OCI-LY1 (cell line): Measurements from ENCODE around the gene GATA3.

Experiments
- H2AFZ ChIP-seq: fragments of 200-600 bp; sonication (generic), shearing (Covaris generic); 2 replicates; pipeline ENCODE4 v1.6.0; 2014; ENCODE audit warnings: antibody characterized with exemption, mild to moderate bottlenecking, low read length
- H3F3A ChIP-seq: fragments of 200-600 bp; sonication (generic), shearing (Covaris generic); 2 replicates; pipeline ENCODE4 v1.6.0; 2014; ENCODE audit warnings: mild to moderate bottlenecking, antibody characterized with exemption, low read length, moderate library complexity; ENCODE audit not compliant: insufficient read depth
- H3K27ac ChIP-seq: fragments of 200-600 bp; sonication (generic); 2 replicates; pipeline ENCODE4 v1.5.1; 2014; ENCODE audit warnings: low read length, mixed run types, mild to moderate bottlenecking, low read depth; ENCODE audit not compliant: poor library complexity, severe bottlenecking
- H3K27me3 ChIP-seq: fragments of 200-600 bp; sonication (generic); 2 replicates; pipeline ENCODE4 v1.6.0; 2014; ENCODE audit warnings: antibody characterized with exemption, mild to moderate bottlenecking, low read length, moderate library complexity; ENCODE audit not compliant: insufficient read depth
- H3K36me3 ChIP-seq: fragments of 200-600 bp; sonication (generic); 2 replicates; pipeline ENCODE4 v1.6.1; 2014; ENCODE audit warnings: mild to moderate bottlenecking, antibody characterized with exemption, low read length, moderate library complexity, mixed read lengths; ENCODE audit not compliant: insufficient read depth
- H3K4me1 ChIP-seq: fragments of 200-600 bp; sonication (generic); 2 replicates; pipeline ENCODE4 v1.5.1; 2014; ENCODE audit warnings: mild to moderate bottlenecking, low read length, moderate library complexity; ENCODE audit not compliant: insufficient read depth, severe bottlenecking
- H3K4me2 ChIP-seq: fragments of 200-600 bp; sonication (generic), shearing (Covaris generic); 2 replicates; pipeline ENCODE4 v1.6.1; 2014; ENCODE audit warnings: low read length
- H3K4me3 ChIP-seq: fragments of 200-600 bp; sonication (generic); 2 replicates; pipeline ENCODE4 v1.5.1; 2014; ENCODE audit warnings: low read length, low read depth, mild to moderate bottlenecking, mixed read lengths; ENCODE audit not compliant: poor library complexity, severe bottlenecking
- H3K79me2 ChIP-seq: fragments of 200-600 bp; shearing (Covaris generic); 2 replicates; pipeline ENCODE4 v1.6.1; 2016; ENCODE audit warnings: mixed run types, low read length, mixed read lengths; ENCODE audit not compliant: insufficient read depth
- H3K9ac ChIP-seq: fragments of 200-600 bp; sonication (generic), shearing (Covaris generic); 2 replicates; pipeline ENCODE4 v1.6.1; 2014; ENCODE audit warnings: mild to moderate bottlenecking, low read length, mixed read lengths
- H3K9me2 ChIP-seq: fragments of 200-600 bp; sonication (generic), shearing (Covaris generic); 2 replicates; pipeline ENCODE4 v1.6.1; 2014; ENCODE audit warnings: low read depth, mild to moderate bottlenecking, low read length, mixed read lengths
- H3K9me3 ChIP-seq: fragments of 200-600 bp; shearing (Covaris generic); 2 replicates; pipeline ENCODE4 v1.6.1; 2014; ENCODE audit warnings: low read length, mixed read lengths
- H4K20me1 ChIP-seq: fragments of 200-600 bp; sonication (generic), shearing (Covaris generic); 2 replicates; pipeline ENCODE4 v1.6.0; 2016; ENCODE audit warnings: mild to moderate bottlenecking, low read length; ENCODE audit not compliant: insufficient read depth
- CTCF ChIP-seq: fragments of 200-600 bp; sonication (generic), shearing (Covaris generic); IDR thresholded peaks from 2 replicates; pipeline ENCODE4 v1.5.1; 2017; ENCODE audit warnings: mild to moderate bottlenecking, antibody characterized with exemption, low read length, moderate library complexity, mixed read lengths
- EZH2 ChIP-seq: fragments of 200-600 bp; sonication (generic), shearing (Covaris generic); IDR thresholded peaks from 2 replicates; pipeline ENCODE4 v1.8.0; 2017; ENCODE audit warnings: borderline replicate concordance, mixed run types, mild to moderate bottlenecking, antibody characterized with exemption, low read length, moderate library complexity, mixed read lengths

Gene GATA3

GRCh38 chr10:8116474-8116873 is 62.0 kb downstream of the GATA3 start:
- Histone ChIP-seq H3F3A (no peaks in the 10 kb centered on the region), H3K9me3 (no peaks in the 10 kb centered on the region), H3K4me2 (no peak overlapping the region), H4K20me1 (no peaks in the 10 kb centered on the region), H3K27me3 (no peaks in the 10 kb centered on the region), H3K27ac (no peak overlapping the region), H3K4me3 (no peak overlapping the region), H3K79me2 (no peaks in the 10 kb centered on the region), H3K4me1 (no peaks in the 10 kb centered on the region), H3K9ac (no peak overlapping the region), H2AFZ (no peak overlapping the region), H3K9me2 (no peaks in the 10 kb centered on the region), H3K36me3 (no peaks in the 10 kb centered on the region)
- TF ChIP-seq EZH2 (no peak), CTCF (no peak)

GRCh38 chr10:8116926-8117493 is 62.5 kb downstream of the GATA3 start:
- H3K4me2 ChIP-seq, result no peak overlapping the region
- no peak overlapping the region for H3K4me3 ChIP-seq
- H3K9me3 ChIP-seq, result no peaks in the 10 kb centered on the region
- H3K9me2 ChIP-seq, result no peaks in the 10 kb centered on the region
- H3K27ac ChIP-seq, result no peak overlapping the region
- TF ChIP-seq CTCF (no peak), EZH2 (no peak)
- H4K20me1 ChIP-seq, result no peaks in the 10 kb centered on the region
- H3K27me3 ChIP-seq, result no peaks in the 10 kb centered on the region
- no peaks in the 10 kb centered on the region for H3K36me3 ChIP-seq
- no peaks in the 10 kb centered on the region for H3K4me1 ChIP-seq
- H3K79me2 ChIP-seq, result no peaks in the 10 kb centered on the region
- H3K9ac ChIP-seq, result no peak overlapping the region
- no peak overlapping the region for H2AFZ ChIP-seq
- H3F3A ChIP-seq, result no peaks in the 10 kb centered on the region

GRCh38 chr10:8121201-8121890 is 66.9 kb downstream of the GATA3 start:
- no peaks in the 10 kb centered on the region for H4K20me1 ChIP-seq
- no peaks in the 10 kb centered on the region for H3F3A ChIP-seq
- H3K4me3 ChIP-seq, result no peak overlapping the region
- no peaks in the 10 kb centered on the region for H3K79me2 ChIP-seq
- H3K9me2 ChIP-seq, result no peaks in the 10 kb centered on the region
- H3K9me3 ChIP-seq, result no peaks in the 10 kb centered on the region
- no peaks in the 10 kb centered on the region for H3K27me3 ChIP-seq
- no peak overlapping the region for H3K4me2 ChIP-seq
- no peak for TF ChIP-seq EZH2
- no peak for TF ChIP-seq CTCF
- no peak overlapping the region for H2AFZ ChIP-seq
- H3K9ac ChIP-seq, result no peak overlapping the region
- H3K27ac ChIP-seq, result no peak overlapping the region
- H3K4me1 ChIP-seq, result no peaks in the 10 kb centered on the region
- H3K36me3 ChIP-seq, result no peaks in the 10 kb centered on the region
